Measurements from ENCODE around the gene LRMDA.

Gene LRMDA

DNA sequence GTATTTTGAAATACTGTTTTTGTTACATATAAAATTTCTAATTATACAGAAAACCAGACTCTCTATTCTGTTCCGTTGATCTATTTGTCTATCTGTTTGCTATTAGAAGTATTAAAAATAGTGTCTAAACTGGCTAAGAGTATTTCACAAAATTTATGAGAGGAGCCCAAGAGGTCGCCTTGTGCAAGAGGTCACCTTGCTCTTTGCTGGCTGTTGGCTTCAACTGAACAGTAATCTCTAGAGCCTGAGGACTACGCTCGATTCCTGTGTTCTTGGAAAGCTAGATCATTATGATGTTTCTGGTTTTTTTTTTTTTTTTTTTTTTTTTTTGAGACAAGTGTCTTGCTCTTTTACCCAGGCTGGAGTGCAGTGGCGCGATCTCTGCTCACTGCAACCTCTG, 428.6 kb downstream of the LRMDA start:
- no peak overlapping the region for H3K27ac ChIP-seq
- TF ChIP-seq, protein P1, sequence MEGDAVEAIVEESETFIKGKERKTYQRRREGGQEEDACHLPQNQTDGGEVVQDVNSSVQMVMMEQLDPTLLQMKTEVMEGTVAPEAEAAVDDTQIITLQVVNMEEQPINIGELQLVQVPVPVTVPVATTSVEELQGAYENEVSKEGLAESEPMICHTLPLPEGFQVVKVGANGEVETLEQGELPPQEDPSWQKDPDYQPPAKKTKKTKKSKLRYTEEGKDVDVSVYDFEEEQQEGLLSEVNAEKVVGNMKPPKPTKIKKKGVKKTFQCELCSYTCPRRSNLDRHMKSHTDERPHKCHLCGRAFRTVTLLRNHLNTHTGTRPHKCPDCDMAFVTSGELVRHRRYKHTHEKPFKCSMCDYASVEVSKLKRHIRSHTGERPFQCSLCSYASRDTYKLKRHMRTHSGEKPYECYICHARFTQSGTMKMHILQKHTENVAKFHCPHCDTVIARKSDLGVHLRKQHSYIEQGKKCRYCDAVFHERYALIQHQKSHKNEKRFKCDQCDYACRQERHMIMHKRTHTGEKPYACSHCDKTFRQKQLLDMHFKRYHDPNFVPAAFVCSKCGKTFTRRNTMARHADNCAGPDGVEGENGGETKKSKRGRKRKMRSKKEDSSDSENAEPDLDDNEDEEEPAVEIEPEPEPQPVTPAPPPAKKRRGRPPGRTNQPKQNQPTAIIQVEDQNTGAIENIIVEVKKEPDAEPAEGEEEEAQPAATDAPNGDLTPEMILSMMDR (conservative IDR thresholded peaks at IDR 0.05; ENCODE audit: low read depth, low read length): no peak
- H4K20me1 ChIP-seq (ENCODE audit: insufficient read depth): no peaks in the 10 kb centered on the region
- H3K36me3 ChIP-seq (ENCODE audit: insufficient read depth): no peaks in the 10 kb centered on the region
- H3K27me3 ChIP-seq (ENCODE audit: insufficient read depth, low read depth): no peaks in the 10 kb centered on the region
- no peaks in the 10 kb centered on the region for H3K79me2 ChIP-seq (ENCODE audit: insufficient read depth, low read depth)
- no peak overlapping the region for H3K4me2 ChIP-seq
- no peak overlapping the region for H3K4me3 ChIP-seq (IDR thresholded peaks at IDR 0.05; ENCODE audit: insufficient read depth, low read depth, low read length)
- no peak overlapping the region for H3K9ac ChIP-seq
- H3K4me1 ChIP-seq (ENCODE audit: low read depth, poor library complexity, severe bottlenecking): no peaks in the 10 kb centered on the region
- H2AFZ ChIP-seq (ENCODE audit: low read depth): no peak overlapping the region

- Histone ChIP-seq H3K4me2 (no peak overlapping the region), H3K9ac (no peak overlapping the region), H3K4me1 (ENCODE audit: low read depth, poor library complexity, severe bottlenecking) (no peaks in the 10 kb centered on the region), H3K4me3 (IDR thresholded peaks at IDR 0.05; ENCODE audit: insufficient read depth, low read depth, low read length) (no peak overlapping the region), H4K20me1 (ENCODE audit: insufficient read depth) (no peaks in the 10 kb centered on the region), H2AFZ (ENCODE audit: low read depth) (no peak overlapping the region), H3K27me3 (ENCODE audit: insufficient read depth, low read depth) (no peaks in the 10 kb centered on the region), H3K79me2 (ENCODE audit: insufficient read depth, low read depth) (no peaks in the 10 kb centered on the region), H3K36me3 (ENCODE audit: insufficient read depth) (no peaks in the 10 kb centered on the region), H3K27ac (no peak overlapping the region)
- TF ChIP-seq, protein P1 (conservative IDR thresholded peaks at IDR 0.05; ENCODE audit: low read depth, low read length): no peak
Observed at GRCh38 chr10:75861582-75861981, 430.2 kb downstream of the LRMDA start.

DNA sequence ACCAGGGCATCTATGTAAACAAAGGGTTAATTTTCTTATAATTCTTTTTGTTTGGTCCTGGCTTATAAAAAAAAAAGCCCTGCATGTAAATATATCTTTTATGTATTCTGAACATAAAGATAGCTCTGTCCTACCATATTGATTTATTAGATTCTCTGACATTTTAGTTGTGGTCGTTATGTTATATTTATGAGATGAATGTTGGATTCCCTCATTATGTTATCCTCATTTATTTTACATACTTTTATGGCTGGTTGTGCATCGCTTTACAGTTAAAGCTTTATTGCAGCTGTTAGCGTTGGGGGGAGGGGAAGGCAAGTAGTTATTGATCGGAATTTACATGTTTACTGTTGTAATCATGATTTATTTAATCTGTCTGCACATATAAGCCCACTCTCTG, 431.5 kb downstream of the LRMDA start:
- Histone ChIP-seq H3K9ac (no peak overlapping the region), H4K20me1 (ENCODE audit: insufficient read depth) (no peaks in the 10 kb centered on the region), H3K27me3 (ENCODE audit: insufficient read depth, low read depth) (no peaks in the 10 kb centered on the region), H3K4me3 (IDR thresholded peaks at IDR 0.05; ENCODE audit: insufficient read depth, low read depth, low read length) (no peak overlapping the region), H3K79me2 (ENCODE audit: insufficient read depth, low read depth) (no peaks in the 10 kb centered on the region), H3K4me1 (ENCODE audit: low read depth, poor library complexity, severe bottlenecking) (no peaks in the 10 kb centered on the region), H3K27ac (no peak overlapping the region), H3K4me2 (no peak overlapping the region), H2AFZ (ENCODE audit: low read depth) (no peak overlapping the region), H3K36me3 (ENCODE audit: insufficient read depth) (no peaks in the 10 kb centered on the region)
- TF ChIP-seq, protein P1 (conservative IDR thresholded peaks at IDR 0.05; ENCODE audit: low read depth, low read length): no peak

DNA sequence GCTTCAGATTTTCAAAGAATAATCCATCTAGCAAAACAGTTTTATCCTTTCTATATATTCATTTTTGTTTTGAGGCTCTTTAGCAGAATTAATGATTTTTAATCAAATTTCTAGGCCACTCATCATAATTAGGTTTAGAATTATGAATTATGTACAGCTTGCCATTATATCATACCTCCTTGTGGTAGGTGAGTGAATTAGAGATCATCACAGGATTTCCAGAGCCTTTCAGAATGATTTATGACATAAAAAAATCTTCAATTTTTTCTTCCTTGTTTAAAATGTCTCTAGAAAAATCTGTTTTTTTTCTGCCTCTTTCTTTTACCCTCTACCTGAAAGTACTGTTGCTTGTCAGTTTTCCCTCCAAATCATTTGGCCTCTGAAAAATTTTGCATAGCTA, 433.3 kb downstream of the LRMDA start:
- H3K27ac ChIP-seq: no peak overlapping the region
- H3K79me2 ChIP-seq (ENCODE audit: insufficient read depth, low read depth): no peaks in the 10 kb centered on the region
- H3K9ac ChIP-seq: no peak overlapping the region
- TF ChIP-seq, protein P1 (conservative IDR thresholded peaks at IDR 0.05; ENCODE audit: low read depth, low read length): no peak
- H3K4me3 ChIP-seq (IDR thresholded peaks at IDR 0.05; ENCODE audit: insufficient read depth, low read depth, low read length): no peak overlapping the region
- H4K20me1 ChIP-seq (ENCODE audit: insufficient read depth): no peaks in the 10 kb centered on the region
- H3K4me1 ChIP-seq (ENCODE audit: low read depth, poor library complexity, severe bottlenecking): no peaks in the 10 kb centered on the region
- H2AFZ ChIP-seq (ENCODE audit: low read depth): no peak overlapping the region
- H3K27me3 ChIP-seq (ENCODE audit: insufficient read depth, low read depth): no peaks in the 10 kb centered on the region
- no peaks in the 10 kb centered on the region for H3K36me3 ChIP-seq (ENCODE audit: insufficient read depth)
- H3K4me2 ChIP-seq: no peak overlapping the region
